Gastroesophageal sphincter (tissue), 4 donors: ENCODE results near the gene EFNB3. TPM values are rescaled to one million over a fixed set of nuclear protein-coding genes. Genes with fewer than 3 reads are reported as not detected.
A peak's percentile ranks its signal among the peaks of the same experiment; 100 is the strongest.

Experiments
- ATAC-seq: fragments of 150-250 bp; one replicate; pipeline ENCODE4 v1.9.1; 2016; ENCODE audit warnings: mild to moderate bottlenecking, moderate library complexity
- H3K27ac ChIP-seq, 4 donors: fragments of 200-600 bp; sonication (generic) in 3 of 4; 1 replicate in 3 of 4; 2 replicates in 1 of 4; pipeline ENCODE4 v1.5.1; 2016 to 2019
- H3K27me3 ChIP-seq: fragments of 200-600 bp; sonication (generic); one replicate; pipeline ENCODE4 v1.5.1; 2019
- H3K36me3 ChIP-seq, 2 donors: fragments of 200-600 bp; sonication (generic); one replicate each; pipeline ENCODE4 v1.5.1; 2019; ENCODE audit warnings: control low read depth in 1 of 2
- H3K4me1 ChIP-seq, 3 donors: fragments of 200-600 bp; sonication (generic); 1 replicate in 2 of 3; 2 replicates in 1 of 3; pipeline ENCODE4 v1.5.1; 2016 to 2019; ENCODE audit warnings: control low read depth in 2 of 3
- H3K4me3 ChIP-seq, 2 donors: fragments of 200-600 bp; sonication (generic); one replicate each; pipeline ENCODE4 v1.5.1; 2019; ENCODE audit warnings: mild to moderate bottlenecking in 1 of 2, moderate library complexity in 1 of 2
- H3K9me3 ChIP-seq, 3 donors: fragments of 200-600 bp; sonication (generic); one replicate each; pipeline ENCODE4 v1.5.1; 2017 to 2019; ENCODE audit warnings: control low read depth in 2 of 3
- CTCF ChIP-seq, 4 experiments: fragments of 200-600 bp in 2 of 4; fragments of 450-650 bp in 2 of 4; sonication (generic) in 1 of 4; IDR thresholded peaks; one replicate each; pipeline ENCODE4 v1.5.1; 2017 to 2019; ENCODE audit warnings: antibody characterized with exemption in 4 of 4, mild to moderate bottlenecking in 2 of 4, moderate library complexity in 2 of 4
- EP300 ChIP-seq: sonication (generic); formaldehyde crosslinking; IDR thresholded peaks from one replicate; pipeline ENCODE4 v1.6.1; 2017; ENCODE audit warnings: antibody characterized with exemption, mild to moderate bottlenecking
- POLR2A ChIP-seq, 2 donors: fragments of 450-650 bp; IDR thresholded peaks; one replicate each; pipeline ENCODE4 v1.6.1; 2017; ENCODE audit warnings: antibody characterized with exemption in 2 of 2, mild to moderate bottlenecking in 2 of 2, moderate library complexity in 1 of 2
- POLR2AphosphoS5 ChIP-seq: sonication (generic); formaldehyde crosslinking; IDR thresholded peaks from one replicate; pipeline ENCODE4 v1.6.1; 2017; ENCODE audit warnings: antibody characterized with exemption
- WGBS, 2 donors: methylation state at CpG; one replicate each; pipeline ENCODE4 v1.1.5; 2018; ENCODE audit warnings: low coverage in 1 of 2; 5-methylcytosine and 5-hydroxymethylcytosine counted together
- total RNA-seq, 4 donors: library from RNA; depleted of rRNA; stranded (reverse); fragments of >200 nt; gene quantifications; one replicate each; pipeline ENCODE4 v1.1.0, GENCODE V29; 2016

Gene EFNB3
- total RNA-seq, 4 donors from 2014 or later: 0.27 to 0.52 TPM; not detected in 2

GRCh38 chr17:7687908-7688807, 16.8 kb upstream of the EFNB3 start, which contains the start of gene WRAP53:
TSS of gene WRAP53 (plus strand) at chr17:7688477. CDS start at chr17:7688649, 172 bp downstream.
- Histone ChIP-seq H3K27me3 (no peaks in the 10 kb centered on the region), H3K27ac (peak within 1 kb of the TSS; percentile 88 to 97 (median 96)), H3K4me1 (peaks cover 3 to 42% (median 15%) of the 10 kb centered on the region in 3 donors), H3K9me3 (no peaks in the 10 kb centered on the region), H3K36me3 (peaks cover 0 to 26% of the 10 kb centered on the region in 2 donors), H3K4me3 (peak within 1 kb of the TSS; percentile 77 to 84)
- TF ChIP-seq CTCF (IDR thresholded peaks at IDR 0.05) (peak; percentile 96 to 99 (median 98)), POLR2AphosphoS5 (peak; percentile 73), POLR2A (IDR thresholded peaks at IDR 0.05) (no peak), EP300 (no peak)
- 0% methylated on average over 2 to 12 of the region's 51 CpGs for WGBS, 2 donors
- ATAC-seq: peak; percentile 96

GRCh38 chr17:7688808-7689316, 16.1 kb upstream of the EFNB3 start:
- peaks cover 3 to 40% (median 15%) of the 10 kb centered on the region in 3 donors for H3K4me1 ChIP-seq
- H3K4me3 ChIP-seq: peak overlapping the region; percentile 43 to 84
- H3K27me3 ChIP-seq: no peaks in the 10 kb centered on the region
- H3K36me3 ChIP-seq: peaks cover 0 to 26% of the 10 kb centered on the region in 2 donors
- WGBS, 2 donors: 11 to 19% methylated on average over 6 of the region's 13 CpGs
- no peaks in the 10 kb centered on the region for H3K9me3 ChIP-seq
- TF ChIP-seq EP300: no peak
- ATAC-seq: no peak
- H3K27ac ChIP-seq: peak overlapping the region; percentile 52 to 97 (median 96)

GRCh38 chr17:7695586-7695985, 9.4 kb upstream of the EFNB3 start:
- no peaks in the 10 kb centered on the region for H3K4me1 ChIP-seq
- no peak for TF ChIP-seq POLR2A (IDR thresholded peaks at IDR 0.05)
- TF ChIP-seq EP300: no peak
- no peak for TF ChIP-seq CTCF (IDR thresholded peaks at IDR 0.05)
- no peak for TF ChIP-seq POLR2AphosphoS5
- no peaks in the 10 kb centered on the region for H3K9me3 ChIP-seq
- 92 to 97% methylated on average over 5 to 9 of the region's 10 CpGs for WGBS, 2 donors
- no peak overlapping the region for H3K27ac ChIP-seq
- no peak for ATAC-seq
- no peak overlapping the region for H3K4me3 ChIP-seq
- H3K36me3 ChIP-seq: peaks cover 0 to 54% of the 10 kb centered on the region in 2 donors
- no peaks in the 10 kb centered on the region for H3K27me3 ChIP-seq

GRCh38 chr17:7697828-7698588, 7.0 kb upstream of the EFNB3 start:
- Histone ChIP-seq H3K36me3 (peaks cover 0 to 58% of the 10 kb centered on the region in 2 donors), H3K27ac (no peak overlapping the region), H3K4me1 (no peaks in the 10 kb centered on the region), H3K9me3 (no peaks in the 10 kb centered on the region), H3K4me3 (no peak overlapping the region), H3K27me3 (peaks cover 23% of the 10 kb centered on the region)
- 92 to 98% methylated on average over 4 of the region's 4 CpGs for WGBS, 2 donors
- TF ChIP-seq POLR2AphosphoS5: no peak
- no peak for TF ChIP-seq POLR2A (IDR thresholded peaks at IDR 0.05)
- no peak for TF ChIP-seq CTCF (IDR thresholded peaks at IDR 0.05)
- no peak for TF ChIP-seq EP300
- no peak for ATAC-seq

GRCh38 chr17:7700510-7700909, 4.5 kb upstream of the EFNB3 start:
- Histone ChIP-seq H3K27ac (no peak overlapping the region), H3K27me3 (peaks cover 48% of the 10 kb centered on the region), H3K4me1 (peaks cover 0 to 20% (median 10%) of the 10 kb centered on the region in 3 donors), H3K36me3 (peaks cover 0 to 46% of the 10 kb centered on the region in 2 donors), H3K4me3 (no peak overlapping the region), H3K9me3 (no peaks in the 10 kb centered on the region)
- 80 to 95% methylated on average over 1 to 7 of the region's 7 CpGs for WGBS, 2 donors
- ATAC-seq: no peak
- TF ChIP-seq POLR2AphosphoS5: no peak
- TF ChIP-seq POLR2A (IDR thresholded peaks at IDR 0.05): no peak
